SH-SY5Y (cell line): Measurements from ENCODE around the gene SPTBN4.

ENCODE experiments used
- GATA2 ChIP-seq: IDR thresholded peaks from 2 replicates; pipeline ENCODE4 v1.6.1; 2011; ENCODE audit warnings: mild to moderate bottlenecking, low read depth, low read length
- GATA3 ChIP-seq: IDR thresholded peaks from 2 replicates; pipeline ENCODE4 v1.6.1; 2011; ENCODE audit warnings: low read depth, mild to moderate bottlenecking, low read length, moderate library complexity

GRCh38 chr19:40502647-40503319, 36.0 kb downstream of the SPTBN4 start:
- TF ChIP-seq GATA2 (no peak), GATA3 (no peak)
